PC-3 (cell line): ENCODE data around the gene AKAP9. TPM values are rescaled to one million over a fixed set of nuclear protein-coding genes. Genes with fewer than 3 reads are reported as not detected.
"Not testable (repeated sequence)": the region's sequence is repeated elsewhere in the genome, so short reads cannot be mapped to it uniquely, and the experiment has no call there.

ENCODE experiments used
- ATAC-seq: fragments of 200-7000 bp; cut with Tn5 transposase; 2 replicates; pipeline ENCODE4 v1.9.1; 2020; ENCODE audit warnings: mild to moderate bottlenecking, moderate library complexity
- BruUV-seq: library from RNA; stranded (reverse); fragments of 400-500 nt; replicated peaks from 2 replicates; lab custom pipeline; 2021; lab: Mats Ljungman, UMichigan
- CTCF ChIA-PET: fragments of 300-600 bp; sonication (Branson Sonifier 250); formaldehyde crosslinking; loops from one replicate; lab custom pipeline; 2022; ENCODE audit warnings: antibody characterized with exemption; lab: Charles Lee
- POLR2A ChIA-PET: fragments of 300-600 bp; sonication (Branson Sonifier 250); formaldehyde crosslinking; loops from one replicate; lab custom pipeline; 2022; ENCODE audit warnings: antibody characterized with exemption; ENCODE audit not compliant: unreplicated experiment; lab: Charles Lee
- DNase-seq: peaks from one replicate; pipeline ENCODE4 v3.0.0-alpha.2; 2015
- H2AFZ ChIP-seq: fragments of 300-600 bp; sonication (generic); 2 replicates; pipeline ENCODE4 v1.6.0; 2016; ENCODE audit warnings: antibody characterized with exemption, low read length
- H3F3A ChIP-seq: fragments of 300-600 bp; sonication (generic); one replicate; pipeline ENCODE4 v1.6.0; 2017; ENCODE audit warnings: antibody characterized with exemption, low read length, control low read depth, mild to moderate bottlenecking; ENCODE audit not compliant: unreplicated experiment
- H3K27ac ChIP-seq: fragments of 300-600 bp; sonication (generic); 2 replicates; pipeline ENCODE4 v1.5.1; 2016; ENCODE audit warnings: mild to moderate bottlenecking, low read length
- H3K27me3 ChIP-seq: fragments of 300-600 bp; sonication (generic); 2 replicates; pipeline ENCODE4 v1.6.1; 2016; ENCODE audit warnings: low read length, mixed read lengths
- H3K36me3 ChIP-seq: fragments of 300-600 bp; sonication (generic); 2 replicates; pipeline ENCODE4 v1.6.1; 2016; ENCODE audit warnings: low read depth, mixed run types, low read length, mixed read lengths
- H3K4me1 ChIP-seq: fragments of 300-600 bp; sonication (generic); 2 replicates; pipeline ENCODE4 v1.5.1; 2016; ENCODE audit warnings: low read length; ENCODE audit not compliant: insufficient read depth
- H3K4me2 ChIP-seq: fragments of 300-600 bp; sonication (generic); 2 replicates; pipeline ENCODE4 v1.6.0; 2016; ENCODE audit warnings: low read length
- H3K4me3 ChIP-seq: fragments of 300-600 bp; sonication (generic); 2 replicates; pipeline ENCODE4 v1.5.1; 2016; ENCODE audit warnings: mild to moderate bottlenecking, low read length, mixed read lengths
- H3K79me2 ChIP-seq: fragments of 300-600 bp; sonication (generic); 2 replicates; pipeline ENCODE4 v1.6.1; 2017; ENCODE audit warnings: low read length, mixed read lengths
- H3K9ac ChIP-seq: fragments of 300-600 bp; sonication (generic); 2 replicates; pipeline ENCODE4 v1.6.0; 2016; ENCODE audit warnings: mild to moderate bottlenecking, low read length
- H3K9me2 ChIP-seq: fragments of 300-600 bp; sonication (generic); replicated peaks from 2 replicates; pipeline ENCODE4 v1.6.1; 2016; ENCODE audit warnings: mixed run types, low read length, mixed read lengths
- H3K9me3 ChIP-seq: fragments of 300-600 bp; sonication (generic); 2 replicates; pipeline ENCODE4 v1.6.1; 2016; ENCODE audit warnings: low read length, mixed read lengths
- H4K20me1 ChIP-seq: fragments of 300-600 bp; sonication (generic); 2 replicates; pipeline ENCODE4 v1.6.1; 2016; ENCODE audit warnings: low read length, mixed read lengths
- CTCF ChIP-seq: fragments of 300-600 bp; sonication (generic); conservative IDR thresholded peaks from 2 replicates; pipeline ENCODE4 v1.5.1; 2017; ENCODE audit warnings: antibody characterized with exemption, low read depth, mild to moderate bottlenecking, low read length
- EZH2 ChIP-seq: fragments of 300-600 bp; sonication (generic); IDR thresholded peaks from one replicate; pipeline ENCODE4 v1.6.1; 2017; ENCODE audit warnings: antibody characterized with exemption, mild to moderate bottlenecking, low read length; ENCODE audit not compliant: unreplicated experiment
- EZH2phosphoT487 ChIP-seq: fragments of 300-600 bp; sonication (generic); IDR thresholded peaks from 2 replicates; pipeline ENCODE4 v1.6.1; 2018; ENCODE audit warnings: mild to moderate bottlenecking, antibody characterized with exemption, low read length, borderline replicate concordance
- intact Hi-C: fragments of 100-400 bp; cut with micrococcal nuclease; formaldehyde crosslinking; loops from 2 replicates; pipeline ENCODE4 v1.9.0; 2023
- total RNA-seq: library from RNA; depleted of rRNA; stranded (reverse); fragments of >200 nt; gene quantifications from 2 replicates; pipeline ENCODE4 v1.2.3, GENCODE V29; 2014

AKAP9 gene
- total RNA-seq, 1 experiment from 2014 or later, result 24.9 TPM

- no peak for DNase-seq
- Histone ChIP-seq H3K27ac (no peak overlapping the region), H3K9me2 (no peaks in the 10 kb centered on the region), H3K4me2 (no peak overlapping the region), H3K79me2 (no peaks in the 10 kb centered on the region), H3K4me3 (no peak overlapping the region), H4K20me1 (no peaks in the 10 kb centered on the region), H2AFZ (no peak overlapping the region), H3K36me3 (peaks cover 3% of the 10 kb centered on the region; the same call in 1 of the 2 replicates), H3K9me3 (no peaks in the 10 kb centered on the region), H3K9ac (no peak overlapping the region), H3K27me3 (no peaks in the 10 kb centered on the region), H3K4me1 (0 out of 2 replicates have a peak, but pooled peaks cover 3% of the 10 kb centered on the region), H3F3A (peaks cover 4% of the 10 kb centered on the region)
- no peak for TF ChIP-seq EZH2
- no peak for TF ChIP-seq CTCF
- TF ChIP-seq EZH2phosphoT487, result no peak
- no TSS peak for BruUV-seq
- ChIA-PET POLR2A (no interaction called here), CTCF (no interaction called here)
- no peak for ATAC-seq
- intact Hi-C loops, result no loop called here
These were observed 72.9 kb downstream of the AKAP9 start for GRCh38 chr7:92013611-92014010.

GRCh38 chr7:92020636-92021035 is 80.0 kb downstream of the AKAP9 start:
- TF ChIP-seq EZH2phosphoT487, result no peak
- Histone ChIP-seq H3K4me1 (peaks cover 34% of the 10 kb centered on the region), H3K9ac (no peak overlapping the region), H3F3A (peaks cover 7% of the 10 kb centered on the region), H3K9me2 (no peaks in the 10 kb centered on the region), H4K20me1 (no peaks in the 10 kb centered on the region), H3K36me3 (peaks cover 6% of the 10 kb centered on the region; the same call in 1 of the 2 replicates), H3K4me3 (no peak overlapping the region), H3K27ac (peak overlapping the region; percentile 34), H3K4me2 (0 out of 2 replicates have a peak overlapping the region, but pooled peaks have one; percentile 1), H2AFZ (no peak overlapping the region), H3K79me2 (no peaks in the 10 kb centered on the region), H3K9me3 (no peaks in the 10 kb centered on the region), H3K27me3 (no peaks in the 10 kb centered on the region)
- BruUV-seq, result no TSS peak
- intact Hi-C loops, result no loop called here
- ATAC-seq (peak; percentile 23), DNase-seq (peak; percentile 39)
- POLR2A ChIA-PET, result no interaction called here
- CTCF ChIA-PET, result no interaction called here

- H3K27me3 ChIP-seq, result no peaks in the 10 kb centered on the region
- peak; percentile 98 for ATAC-seq
- peaks cover 9% of the 10 kb centered on the region for H3F3A ChIP-seq
- no peak for TF ChIP-seq CTCF
- H3K9ac ChIP-seq, result no peak overlapping the region; the same call in 1 of the 2 replicates
- ChIA-PET POLR2A (no interaction called here), CTCF (interaction anchor here (0.5 to 0.6 kb wide), 2 partner anchors 10 to 16 kb away, joined by 3 to 5 read pairs; no protein-coding TSS in a partner anchor)
- 0 out of 2 replicates have a peak, but pooled peaks cover 3% of the 10 kb centered on the region for H3K36me3 ChIP-seq
- DNase-seq, result peak; percentile 89
- no peaks in the 10 kb centered on the region for H3K9me3 ChIP-seq
- H3K4me1 ChIP-seq, result peaks cover 36% of the 10 kb centered on the region
- H3K27ac ChIP-seq, result peak overlapping the region; percentile 80
- H2AFZ ChIP-seq, result no peak overlapping the region
- no peaks in the 10 kb centered on the region for H4K20me1 ChIP-seq
- intact Hi-C loops, result loop anchor here (1.0 kb wide), 1 partner anchor 144 kb away; no protein-coding TSS in a partner anchor
- H3K9me2 ChIP-seq, result no peaks in the 10 kb centered on the region
- H3K79me2 ChIP-seq, result no peaks in the 10 kb centered on the region
- H3K4me3 ChIP-seq, result peak overlapping the region; percentile 5; the same call in 1 of the 2 replicates
- no TSS peak for BruUV-seq
- peak overlapping the region; percentile 70 for H3K4me2 ChIP-seq
These were observed 84.6 kb downstream of the AKAP9 start for GRCh38 chr7:92025260-92025659.

- intact Hi-C loops, H2AFZ ChIP-seq, H3K9me3 ChIP-seq, H3K4me3 ChIP-seq, H3K4me2 ChIP-seq, H3K9me2 ChIP-seq, ATAC-seq, DNase-seq, H3K9ac ChIP-seq, BruUV-seq, POLR2A ChIA-PET, H3K36me3 ChIP-seq, H4K20me1 ChIP-seq, CTCF ChIA-PET, H3F3A ChIP-seq, H3K79me2 ChIP-seq, H3K27ac ChIP-seq, H3K27me3 ChIP-seq: not testable (repeated sequence)
- H3K4me1 ChIP-seq, result peaks cover 28% of the 10 kb centered on the region
These were observed 86.0 kb downstream of the AKAP9 start for GRCh38 chr7:92026635-92027034.

- H2AFZ ChIP-seq, H3K9me2 ChIP-seq, DNase-seq, BruUV-seq, ATAC-seq, H3K27ac ChIP-seq, H3K79me2 ChIP-seq, H3K9ac ChIP-seq, H3K27me3 ChIP-seq, H3K4me2 ChIP-seq, H3K4me3 ChIP-seq, CTCF ChIA-PET, H3F3A ChIP-seq, H4K20me1 ChIP-seq, H3K36me3 ChIP-seq, intact Hi-C loops, POLR2A ChIA-PET, H3K9me3 ChIP-seq: not testable (repeated sequence)
- H3K4me1 ChIP-seq, result peaks cover 27% of the 10 kb centered on the region
These were observed 86.5 kb downstream of the AKAP9 start for GRCh38 chr7:92027128-92027527.
